T-helper 1 cell (primary cell): ENCODE results near the gene RNH1.

Source experiments
- DNase-seq, 5 donors: peaks; one replicate each; pipeline ENCODE4 v3.0.0-alpha.2; 2012 to 2020

The RNH1 gene

DNA sequence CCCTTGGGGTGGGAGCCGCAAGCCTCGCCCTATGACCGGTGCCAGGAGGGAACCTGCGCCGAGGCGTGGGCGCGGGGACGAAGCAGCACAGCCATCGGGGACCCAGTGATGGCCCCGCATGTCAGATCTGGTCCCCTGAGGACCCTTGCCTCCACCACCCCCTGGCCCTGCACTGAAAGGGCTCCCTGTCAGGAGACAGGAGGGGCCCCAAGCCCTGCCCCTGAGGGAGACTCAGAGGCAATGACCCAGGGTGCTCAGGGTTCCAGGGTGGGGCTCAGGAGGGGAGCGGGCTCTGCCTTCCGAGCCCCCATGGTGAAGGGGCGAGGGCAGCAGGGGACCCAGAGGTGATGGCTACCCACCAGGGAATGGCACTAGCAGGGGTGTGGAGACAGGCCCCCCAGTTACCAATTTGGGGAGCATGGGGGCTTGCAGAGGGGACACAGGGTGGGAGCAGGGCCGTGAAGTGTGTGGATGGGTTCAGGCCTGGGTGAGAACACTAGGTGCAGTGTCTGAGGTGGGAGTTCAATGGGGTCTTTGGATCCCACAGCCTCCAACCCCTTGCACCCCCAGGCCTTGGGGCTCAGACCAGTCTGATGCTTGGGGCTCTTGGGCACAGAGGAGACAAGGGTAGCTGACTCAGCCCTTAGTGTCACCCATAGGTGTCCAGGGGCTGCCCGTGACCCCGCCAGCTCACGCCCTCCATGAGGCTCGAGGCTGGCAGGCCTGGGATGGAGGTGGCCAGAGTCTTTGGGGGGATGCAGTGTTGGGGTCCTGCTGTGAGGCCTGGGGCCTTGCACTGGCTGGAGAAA, 30.8 kb upstream of the RNH1 start:
- DNase-seq, result no peak

DNA sequence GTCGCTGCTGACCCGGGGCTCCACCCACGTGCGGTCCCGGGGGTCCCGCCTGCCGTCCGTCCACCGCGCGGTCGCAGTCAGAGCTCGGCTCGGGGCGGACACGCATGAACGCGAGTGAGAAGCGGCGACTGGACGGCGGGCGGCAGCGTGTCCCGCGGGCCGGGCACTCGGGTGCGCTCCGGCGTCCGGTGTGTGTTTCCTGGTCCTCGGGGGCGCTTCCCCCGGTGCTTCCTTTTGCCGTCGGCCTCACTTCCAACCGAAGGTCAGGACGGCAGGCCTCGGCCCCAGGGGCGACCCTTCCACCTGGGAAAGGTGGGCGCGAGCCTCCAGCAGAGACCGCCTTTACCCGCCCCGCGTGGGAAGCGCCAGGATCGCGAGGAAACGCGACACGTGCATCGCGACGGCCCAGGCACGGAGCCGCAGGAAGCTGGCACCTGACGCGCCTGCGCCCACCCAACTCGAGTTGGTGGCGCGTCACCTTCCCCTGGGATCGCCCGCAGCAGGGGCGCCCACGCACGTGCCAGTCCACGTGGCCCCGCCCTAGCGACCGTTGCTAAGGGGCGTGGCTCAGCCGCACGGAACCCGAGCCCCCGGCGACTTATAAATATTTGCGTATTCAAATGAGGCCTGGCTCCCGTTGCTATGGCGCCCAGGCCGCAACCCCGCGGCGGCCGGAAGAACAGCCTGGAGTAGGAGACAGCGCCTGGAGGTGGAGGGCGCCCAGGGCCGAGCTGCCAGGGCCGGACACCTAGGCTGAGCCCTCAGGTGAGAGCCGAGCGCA, 30.0 kb upstream of the RNH1 start, which contains the start of gene LRRC56:
Gene LRRC56, plus strand, starts transcription at position 687 of the 781 bp plus-strand sequence. CDS start 3,158 bp downstream, outside the sequence.
- peak; percentile 84 to 89 (median 87) for DNase-seq

DNA sequence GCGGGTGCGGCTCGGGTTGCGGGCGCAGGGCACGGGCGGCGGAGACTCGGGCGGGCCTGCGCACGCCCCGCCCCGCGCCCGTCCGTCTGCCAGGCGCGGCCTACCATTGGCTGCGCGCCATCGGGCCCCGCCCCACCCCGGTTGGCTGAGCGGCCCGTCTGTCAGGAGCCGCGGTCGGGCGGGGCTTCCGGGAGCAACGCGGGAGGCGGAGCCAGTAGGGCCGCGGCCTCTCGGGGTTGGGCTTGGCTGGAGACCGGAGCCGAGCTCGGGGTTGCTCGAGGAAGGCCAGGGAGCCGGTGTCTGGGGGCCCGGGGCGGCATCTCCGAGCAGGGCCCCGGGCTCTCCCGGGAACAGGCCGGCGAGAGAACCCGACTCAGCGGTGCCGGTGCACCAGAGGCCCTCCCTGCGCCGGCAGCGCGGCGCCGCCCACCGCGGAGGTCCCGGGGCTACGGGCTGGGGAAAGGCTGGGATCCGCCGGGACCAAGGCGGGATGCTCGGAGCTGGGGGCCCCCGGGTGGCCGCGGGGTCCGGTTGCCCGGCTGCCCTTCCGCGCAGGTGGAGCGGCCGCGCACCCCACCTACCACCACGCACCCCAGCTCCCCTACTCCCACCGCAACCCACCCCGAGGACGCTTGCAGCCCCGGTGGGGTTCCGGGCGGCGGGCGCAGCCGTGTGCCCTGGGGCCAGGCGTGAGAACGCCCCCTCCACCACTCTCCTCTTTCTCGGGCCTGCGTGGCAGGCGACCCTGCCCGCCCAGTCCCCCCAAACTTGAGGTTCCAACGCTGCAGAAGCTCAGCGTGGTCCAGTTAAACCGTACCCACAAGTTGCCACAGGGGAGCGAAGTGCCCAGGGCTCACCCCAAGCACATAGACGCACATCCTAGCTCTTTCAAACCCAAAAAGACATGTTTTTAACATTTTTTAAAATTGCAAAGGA, 28.7 kb upstream of the RNH1 start, which contains the start of gene HRAS:
Gene HRAS, minus strand, starts transcription at position 58 of the 936 bp plus-strand sequence.
- DNase-seq, result peak; percentile 93 to 98 (median 95)

DNA sequence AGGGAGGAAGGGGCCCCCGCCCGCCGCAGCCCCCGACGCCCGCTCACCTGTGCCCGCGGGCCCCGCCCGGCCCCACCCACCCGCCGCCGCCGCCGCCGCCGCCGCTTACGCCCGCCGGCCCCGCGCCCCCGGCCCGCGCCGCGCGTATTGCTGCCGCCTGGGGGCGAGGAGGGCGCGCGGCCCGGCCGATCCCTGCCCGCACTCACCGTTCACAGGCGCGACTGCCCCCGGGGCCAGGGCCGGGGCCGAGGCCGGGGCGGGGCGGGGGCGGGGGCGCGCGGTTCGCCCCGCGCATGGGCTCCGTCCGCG, 28.1 kb upstream of the RNH1 start:
- DNase-seq, result no peak

DNA sequence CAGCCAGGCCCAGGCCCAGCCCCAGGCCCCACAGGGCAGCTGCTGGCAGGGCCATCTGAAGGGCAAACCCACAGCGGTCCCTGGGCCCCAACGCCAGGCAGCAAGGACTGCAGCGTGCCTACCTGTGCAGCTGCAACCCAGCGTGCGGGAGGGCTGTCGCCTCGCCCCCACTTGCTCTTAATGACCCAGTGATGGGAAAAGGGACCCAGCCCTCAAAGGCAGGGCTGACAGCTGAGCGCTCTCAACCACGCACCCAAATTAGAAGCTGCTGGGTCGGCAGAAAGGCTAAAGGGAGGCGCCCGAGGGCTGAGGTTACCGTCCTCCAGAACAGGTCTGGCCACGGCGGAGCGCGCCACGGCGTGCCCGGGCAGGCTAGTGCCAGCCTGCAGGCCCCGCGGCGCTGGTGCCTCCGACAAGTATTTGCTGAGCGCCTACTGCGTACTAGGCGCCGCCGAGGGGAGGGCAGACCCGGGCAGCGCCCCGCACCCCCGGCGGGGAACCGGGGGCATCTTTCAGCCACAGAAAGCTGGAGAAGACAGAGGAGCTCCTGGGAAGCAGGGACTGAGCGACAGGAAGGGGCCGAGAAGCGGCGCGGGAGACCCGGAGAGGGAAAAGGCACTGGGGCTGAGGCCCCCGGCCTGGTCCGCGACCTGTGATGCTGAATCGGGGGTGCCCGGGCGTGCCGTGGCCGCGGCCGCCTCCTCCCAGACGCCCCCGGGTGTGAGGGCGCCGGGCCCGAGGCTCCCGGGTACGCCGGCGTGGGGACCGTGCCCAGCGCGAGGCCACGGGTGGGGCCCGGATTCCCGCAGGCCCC, 27.6 kb upstream of the RNH1 start:
- peak in 2 of 5 donors; percentile 27 to 53 for DNase-seq

DNA sequence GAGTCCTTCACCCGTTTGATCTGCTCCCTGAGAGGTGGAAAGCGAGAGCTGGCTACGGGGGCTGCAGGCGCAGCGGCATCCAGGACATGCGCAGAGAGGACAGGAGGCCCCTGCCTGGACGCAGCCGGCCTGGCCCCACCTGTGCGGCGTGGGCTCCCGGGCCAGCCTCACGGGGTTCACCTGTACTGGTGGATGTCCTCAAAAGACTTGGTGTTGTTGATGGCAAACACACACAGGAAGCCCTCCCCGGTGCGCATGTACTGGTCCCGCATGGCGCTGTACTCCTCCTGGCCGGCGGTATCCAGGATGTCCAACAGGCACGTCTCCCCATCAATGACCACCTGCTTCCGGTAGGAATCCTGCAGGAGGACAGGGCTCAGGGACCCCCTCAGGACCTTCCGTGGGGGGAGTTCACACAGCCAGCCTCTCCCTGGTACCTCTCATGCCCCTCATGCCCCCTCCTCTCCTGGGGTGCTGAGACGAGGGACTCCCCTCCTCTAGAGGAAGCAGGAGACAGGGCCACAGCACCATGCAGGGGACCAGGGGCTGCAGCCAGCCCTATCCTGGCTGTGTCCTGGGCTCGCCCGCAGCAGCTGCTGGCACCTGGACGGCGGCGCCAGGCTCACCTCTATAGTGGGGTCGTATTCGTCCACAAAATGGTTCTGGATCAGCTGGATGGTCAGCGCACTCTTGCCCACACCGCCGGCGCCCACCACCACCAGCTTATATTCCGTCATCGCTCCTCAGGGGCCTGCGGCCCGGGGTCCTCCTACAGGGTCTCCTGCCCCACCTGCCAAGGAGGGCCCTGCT, 26.7 kb upstream of the RNH1 start:
- DNase-seq, result no peak

DNA sequence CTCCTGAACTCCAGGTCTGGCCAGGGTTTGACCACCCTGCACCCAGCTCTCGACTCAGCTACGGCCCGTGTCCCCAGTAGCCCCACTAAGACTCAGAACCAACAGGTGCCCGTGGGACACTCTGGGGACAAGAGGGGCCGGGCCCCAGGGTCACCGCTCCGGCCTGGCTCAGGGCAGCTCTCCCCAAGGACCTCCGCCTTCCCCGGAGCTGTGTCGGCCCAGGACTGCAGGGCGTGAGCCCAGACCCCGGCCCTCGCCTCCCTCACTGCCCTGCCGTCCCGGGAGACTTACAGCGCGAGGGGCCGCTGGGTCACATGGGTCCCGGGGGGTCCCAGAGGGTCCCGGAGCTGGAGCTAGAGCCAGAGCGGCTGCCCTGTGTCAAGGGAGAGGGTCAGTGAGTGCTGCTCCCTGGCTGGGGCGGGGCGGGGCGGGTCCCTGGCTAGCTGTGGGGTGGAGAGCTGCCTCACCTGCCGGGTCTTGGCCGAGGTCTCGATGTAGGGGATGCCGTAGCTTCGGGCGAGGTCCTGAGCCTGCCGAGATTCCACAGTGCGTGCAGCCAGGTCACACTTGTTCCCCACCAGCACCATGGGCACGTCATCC, 26.0 kb upstream of the RNH1 start:
- no peak for DNase-seq

DNA sequence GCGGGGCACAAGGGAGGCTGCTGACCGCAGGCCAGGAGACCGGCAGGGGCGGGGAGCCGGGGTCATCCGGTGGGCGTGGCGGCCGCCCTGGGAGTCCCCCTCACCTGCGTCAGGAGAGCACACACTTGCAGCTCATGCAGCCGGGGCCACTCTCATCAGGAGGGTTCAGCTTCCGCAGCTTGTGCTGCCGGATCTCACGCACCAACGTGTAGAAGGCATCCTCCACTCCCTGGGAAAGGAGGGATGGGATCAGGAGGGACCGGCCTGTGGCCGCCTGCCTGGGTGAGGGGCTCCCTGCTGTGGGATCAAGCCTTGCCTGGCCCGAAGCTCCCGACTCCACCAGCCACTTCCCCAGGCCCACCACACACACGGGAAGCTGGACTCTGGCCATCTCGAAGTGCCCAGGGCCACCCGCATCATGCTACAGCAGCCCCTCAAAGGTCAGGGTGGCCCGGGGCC, 25.5 kb upstream of the RNH1 start:
- no peak for DNase-seq

DNA sequence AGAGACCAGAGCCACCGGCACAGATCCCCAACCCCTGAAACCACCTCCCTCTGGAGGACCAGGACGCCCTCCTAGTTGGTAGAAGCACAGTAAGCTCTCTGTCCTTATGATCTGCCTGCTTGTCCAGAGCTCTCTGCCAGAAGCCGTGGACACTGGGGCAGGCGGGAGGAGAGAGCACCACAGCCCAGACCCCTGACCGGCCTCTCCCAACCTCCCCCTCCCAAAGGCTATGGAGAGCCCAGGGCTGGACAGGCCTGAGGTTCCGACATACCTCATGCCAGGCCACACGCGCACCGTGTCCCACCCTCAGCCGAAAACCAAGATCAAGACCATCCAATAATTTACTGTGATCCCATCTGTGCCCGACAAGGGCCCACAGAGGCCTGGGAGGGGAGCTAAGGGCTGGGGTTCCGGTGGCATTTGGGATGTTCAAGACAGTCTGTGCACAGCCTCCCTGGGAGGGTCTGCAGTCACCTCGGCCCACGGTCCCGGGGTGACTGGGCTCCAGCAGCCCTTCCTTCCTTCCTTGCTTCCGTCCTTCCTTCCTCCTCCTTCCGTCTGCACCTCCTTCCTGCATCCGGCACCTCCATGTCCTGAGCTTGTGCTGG, 25.0 kb upstream of the RNH1 start:
- no peak for DNase-seq

DNA sequence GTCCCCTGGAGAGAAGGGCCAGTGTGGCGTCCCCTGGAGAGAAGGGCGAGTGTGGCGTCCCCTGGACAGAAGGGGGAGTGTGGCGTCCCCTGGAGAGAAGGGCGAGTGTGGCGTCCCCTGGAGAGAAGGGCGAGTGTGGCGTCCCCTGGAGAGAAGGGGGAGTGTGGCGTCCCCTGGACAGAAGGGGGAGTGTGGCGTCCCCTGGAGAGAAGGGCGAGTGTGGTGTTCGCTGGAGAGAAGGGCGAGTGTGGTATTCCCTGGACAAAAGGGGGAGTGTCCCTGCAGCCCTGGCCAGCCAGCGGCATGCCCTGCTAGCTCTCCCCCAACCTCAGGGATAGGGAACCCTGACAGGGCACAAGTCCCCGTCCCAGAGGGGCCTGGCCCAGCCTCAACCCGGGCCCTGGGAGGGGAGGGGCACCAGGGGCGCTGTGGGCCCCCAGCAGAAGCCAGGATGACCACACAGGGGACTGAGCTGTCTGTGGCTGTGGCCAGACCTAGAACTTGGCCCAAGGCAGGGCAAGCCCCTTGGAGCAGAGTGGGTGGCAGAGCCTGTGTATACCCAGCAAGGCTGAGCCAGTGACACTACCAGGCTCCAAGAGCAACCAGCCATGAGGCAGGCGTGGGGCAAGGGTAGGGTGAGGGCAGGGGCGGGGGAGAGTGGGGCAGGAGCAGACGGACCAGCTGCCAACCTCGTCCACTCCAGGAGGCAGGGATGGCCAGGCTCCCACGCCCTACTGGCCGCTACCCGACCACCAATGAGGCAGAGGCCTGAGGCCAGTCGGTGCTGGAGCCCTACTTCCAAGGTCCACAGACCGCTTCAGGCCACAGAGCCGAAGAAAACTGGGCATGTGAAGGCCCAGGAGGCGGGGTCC, 24.2 kb upstream of the RNH1 start:
- DNase-seq, result no peak

DNA sequence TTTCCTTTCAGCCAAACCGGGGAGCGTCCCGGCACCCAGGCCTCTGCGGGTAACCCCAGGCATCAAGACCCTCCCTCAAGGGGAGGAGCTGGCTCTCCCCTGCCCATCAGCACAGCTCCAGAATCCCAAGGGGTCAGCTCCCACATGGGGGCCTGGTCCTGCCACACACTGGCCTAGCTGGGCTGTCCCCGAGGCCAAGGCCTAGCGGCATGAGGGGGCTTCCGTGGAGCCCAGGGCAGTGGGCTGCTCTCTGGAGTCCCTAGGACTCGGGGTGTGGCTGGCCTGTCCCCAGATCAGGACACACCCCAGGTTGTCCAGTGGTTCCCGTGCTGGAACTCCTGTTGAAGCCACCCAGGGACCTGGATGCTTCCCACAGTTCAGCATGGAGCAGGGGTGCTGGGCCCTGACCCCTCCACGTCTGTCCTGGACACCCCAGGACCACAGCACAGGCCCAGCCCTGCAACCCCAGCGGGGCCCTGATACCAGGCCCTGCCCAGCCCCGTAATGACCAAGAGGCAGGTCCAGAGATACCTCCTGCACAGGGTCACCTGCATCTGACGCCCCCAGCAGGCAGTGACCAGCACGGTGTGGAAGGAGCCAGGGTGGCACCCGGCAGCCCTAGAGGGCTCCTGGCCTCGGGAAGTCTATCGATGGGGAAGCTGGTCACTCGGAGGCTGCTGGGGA, 22.8 kb upstream of the RNH1 start:
- no peak for DNase-seq

DNA sequence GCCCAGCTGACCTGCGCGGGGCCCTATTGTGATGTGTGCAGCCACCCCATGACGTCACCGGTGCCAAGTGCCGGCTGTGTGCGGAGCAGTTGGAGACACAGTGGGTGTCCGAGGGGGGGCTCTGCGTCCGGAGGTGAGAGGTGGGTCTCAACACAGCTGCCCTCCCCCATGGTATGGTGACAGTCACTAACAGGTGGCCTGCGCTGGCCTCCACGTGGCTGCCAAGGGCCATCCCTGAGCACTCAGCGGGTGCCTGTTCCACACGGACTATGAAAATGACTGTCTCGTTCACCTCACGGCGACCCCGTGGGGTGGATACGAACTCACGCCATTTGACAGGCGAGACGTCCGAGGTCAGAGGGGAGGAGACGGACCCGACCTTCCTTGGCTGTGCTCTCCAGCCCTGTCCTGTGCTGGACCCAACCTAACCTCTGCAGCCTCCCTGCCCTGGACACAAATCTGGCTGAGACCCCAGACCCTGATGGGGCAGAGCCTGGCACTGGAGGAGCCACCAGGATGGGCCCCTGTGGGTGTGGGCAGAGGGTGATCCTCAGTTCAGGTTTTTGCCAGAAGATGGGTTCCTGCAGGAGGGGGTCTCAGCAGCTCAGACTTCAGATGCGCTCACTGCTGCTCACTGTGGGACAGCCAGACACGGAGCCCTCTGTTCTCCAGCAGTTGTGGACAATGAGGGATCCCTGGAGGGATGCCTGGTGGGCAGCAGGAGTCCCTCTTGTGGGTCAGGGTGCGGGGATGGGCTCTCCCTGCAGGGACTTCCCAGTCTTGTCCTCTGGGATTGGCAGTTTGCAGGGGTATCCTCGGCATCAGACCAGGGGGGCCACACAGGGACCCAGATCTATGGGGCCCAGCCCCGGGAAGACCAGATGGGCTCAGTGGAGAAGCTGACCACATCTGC, 22.0 kb upstream of the RNH1 start:
- DNase-seq, result no peak

DNA sequence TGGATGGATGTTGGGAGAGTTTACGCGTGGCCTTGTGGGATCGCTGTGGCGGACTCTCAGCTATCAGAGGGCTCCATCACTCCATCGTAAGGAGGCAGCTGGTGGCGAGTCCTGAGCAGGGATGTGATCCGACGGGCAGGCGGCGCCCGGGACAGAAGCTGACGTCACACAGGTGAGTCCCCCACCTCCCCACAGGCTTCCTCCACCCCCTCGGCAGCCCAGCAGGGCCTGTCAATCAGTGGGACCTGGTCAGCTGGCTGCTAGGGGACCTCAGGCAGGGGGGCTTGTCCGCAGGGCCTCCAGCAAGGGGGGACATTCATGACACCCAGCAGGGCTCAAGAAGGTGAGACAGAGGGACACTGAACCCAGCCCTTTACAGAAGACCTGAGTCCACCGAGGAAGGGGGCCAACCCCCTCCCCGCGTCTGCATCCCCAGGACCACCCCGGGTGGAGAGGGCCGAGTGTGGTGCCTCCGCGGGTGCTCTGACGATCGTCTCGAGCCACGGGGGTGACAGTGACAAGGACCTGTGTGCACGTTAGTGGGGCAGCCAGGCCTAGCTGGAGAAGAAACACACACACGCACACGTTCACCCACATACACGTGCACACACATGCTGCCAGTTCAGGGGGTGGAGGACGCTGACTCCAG, 21.2 kb upstream of the RNH1 start:
- DNase-seq, result no peak

DNA sequence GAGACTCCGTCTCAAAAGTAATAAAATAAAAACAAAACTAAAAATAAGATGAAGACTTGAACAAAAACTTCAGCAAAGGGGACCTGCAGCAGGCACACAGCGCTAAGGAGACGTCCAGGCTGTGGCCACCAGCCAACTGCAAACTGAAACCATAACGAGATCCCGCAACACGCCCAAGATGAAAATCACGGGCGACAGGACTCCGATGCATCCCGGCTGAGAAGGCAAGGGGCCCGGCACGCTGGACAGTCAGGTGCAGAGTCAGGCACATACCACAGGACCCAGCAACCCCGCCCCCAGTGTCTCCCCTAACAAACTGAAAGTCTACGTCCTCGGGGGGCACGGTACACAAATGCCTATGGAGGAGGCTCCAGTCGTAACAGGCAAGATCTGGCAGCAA, 19.1 kb upstream of the RNH1 start:
- no peak for DNase-seq

DNA sequence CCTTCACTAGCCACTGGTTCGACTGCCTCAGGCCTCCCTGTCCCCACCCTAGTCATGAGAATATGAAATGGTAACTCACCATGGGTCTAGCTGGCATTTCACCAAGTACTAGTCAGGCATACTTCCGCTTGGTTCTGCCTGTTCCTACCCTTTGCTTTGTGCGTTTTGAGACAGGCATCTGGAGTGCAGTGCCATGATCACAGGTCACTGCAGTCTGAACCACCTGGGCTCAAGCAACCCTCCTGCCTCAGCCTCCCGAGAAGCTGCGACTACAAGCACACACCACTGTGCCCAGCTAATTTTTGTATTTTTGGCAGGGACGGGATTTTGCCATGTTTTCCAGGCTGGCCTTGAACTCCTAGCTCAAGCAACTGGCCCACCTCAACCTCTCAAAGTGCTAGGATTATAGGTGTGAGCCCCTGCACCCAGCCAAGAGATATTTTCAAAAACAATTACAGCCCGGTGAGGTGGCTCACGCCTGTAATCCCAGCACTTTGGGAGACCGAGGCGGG, 14.2 kb upstream of the RNH1 start:
- DNase-seq, result no peak

DNA sequence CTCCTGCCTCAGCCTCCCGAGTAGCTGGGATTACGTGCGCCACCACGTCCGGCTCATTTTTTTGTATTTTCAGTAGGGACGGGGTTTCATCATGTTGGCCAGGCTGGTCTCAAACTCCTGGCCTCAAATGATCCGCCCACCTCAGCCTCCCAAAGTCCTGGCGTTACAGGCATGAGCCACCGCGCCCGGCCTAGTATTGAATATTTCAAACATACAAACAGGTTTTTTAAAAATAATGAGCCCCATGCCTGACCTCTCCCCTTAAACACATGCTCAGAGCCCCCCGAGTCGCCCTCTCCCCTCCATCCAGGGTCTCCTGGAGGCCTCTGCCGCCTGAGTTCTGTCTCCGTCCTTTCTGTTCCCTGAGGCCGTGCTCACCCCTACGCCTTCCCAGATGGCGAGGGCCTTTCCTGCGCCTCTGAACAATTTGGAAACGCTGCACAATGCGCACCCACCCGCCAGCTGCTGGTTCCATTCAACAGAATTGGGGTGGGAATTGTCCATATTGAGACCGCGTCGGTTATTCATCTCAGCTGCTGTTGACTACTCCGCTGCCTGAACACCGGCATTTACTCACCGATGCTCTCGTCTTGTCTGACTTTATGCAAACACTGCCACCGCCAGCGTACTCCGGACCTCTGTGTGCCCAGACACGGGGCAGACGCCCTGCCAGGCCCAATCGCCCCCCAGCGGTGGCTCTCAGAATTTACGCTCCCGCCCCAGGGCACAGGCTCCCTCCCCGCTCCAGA, 13.6 kb upstream of the RNH1 start:
- DNase-seq, result no peak
